T-helper 1 cell treated with Interleukin-12 subunit alpha and Interleukin-12 subunit beta and Interleukin-4 antibody, amounts not matched to agents 30 ng/mL and 1 ng/mL, for 36 hours (primary cell): ENCODE measurements around the gene MYPN. TPM values are rescaled to one million over a fixed set of nuclear protein-coding genes. Genes with fewer than 3 reads are reported as not detected.
"Not testable (repeated sequence)": the region's sequence is repeated elsewhere in the genome, so short reads cannot be mapped to it uniquely, and the experiment has no call there.

Experiments used
- intact Hi-C: fragments of 100-400 bp; cut with micrococcal nuclease; formaldehyde crosslinking; loops from one replicate; pipeline ENCODE4 v1.15.1; 2024
- total RNA-seq: library from RNA; stranded (reverse); gene quantifications from 2 replicates; pipeline ENCODE4 v1.2.3, GENCODE V29; 2022

The MYPN gene
- total RNA-seq, 1 donor from 2014 or later, result not detected

GRCh38 chr10:68218786-68219185 lies 109.5 kb downstream of the MYPN start:
- intact Hi-C loops, result no loop called here

GRCh38 chr10:68221196-68221595 lies 111.9 kb downstream of the MYPN start:
- intact Hi-C loops, result no loop called here

GRCh38 chr10:68222391-68222790 lies 113.1 kb downstream of the MYPN start:
- intact Hi-C loops, result no loop called here

- intact Hi-C loops, result no loop called here
Observed at GRCh38 chr10:68223535-68224165, 114.4 kb downstream of the MYPN start.

GRCh38 chr10:68224810-68225209 lies 115.5 kb downstream of the MYPN start:
- intact Hi-C loops, result no loop called here

GRCh38 chr10:68230268-68230667 lies 121.0 kb downstream of the MYPN start:
- intact Hi-C loops, result loop anchor here (5.0 kb wide), 1 partner anchor 102 kb away; the partner anchor contains the start of genes HNRNPH3 and PBLD

GRCh38 chr10:68231106-68231816 lies 122.0 kb downstream of the MYPN start:
- intact Hi-C loops, result loop anchor here (5.0 kb wide), 1 partner anchor 101 kb away; the partner anchor contains the start of genes HNRNPH3 and PBLD

GRCh38 chr10:68231817-68232251 lies 122.5 kb downstream of the MYPN start, which contains the start of gene ATOH7:
Gene ATOH7 (minus strand): TSS chr10:68232113. CDS start chr10:68231677, 436 bp downstream.
- intact Hi-C loops, result loop anchor here (5.0 kb wide), 1 partner anchor 100 kb away; the partner anchor contains the start of genes HNRNPH3 and PBLD

GRCh38 chr10:68233046-68233445 lies 123.8 kb downstream of the MYPN start:
- intact Hi-C loops, result loop anchor here (5.0 kb wide), 1 partner anchor 99 kb away; the partner anchor contains the start of genes HNRNPH3 and PBLD

GRCh38 chr10:68235111-68235510 lies 125.8 kb downstream of the MYPN start:
- intact Hi-C loops, result no loop called here

- intact Hi-C loops, result no loop called here
Observed at GRCh38 chr10:68235581-68235980, 126.3 kb downstream of the MYPN start.

- intact Hi-C loops, result no loop called here
Observed at GRCh38 chr10:68237173-68237572, 127.9 kb downstream of the MYPN start.

GRCh38 chr10:68238371-68238770 lies 129.1 kb downstream of the MYPN start:
- intact Hi-C loops, result no loop called here

GRCh38 chr10:68239069-68239468 lies 129.8 kb downstream of the MYPN start:
- intact Hi-C loops, result no loop called here

- intact Hi-C loops, result no loop called here
Observed at GRCh38 chr10:68239596-68240150, 130.4 kb downstream of the MYPN start.

GRCh38 chr10:68242051-68242450 lies 132.8 kb downstream of the MYPN start:
- intact Hi-C loops, result no loop called here

GRCh38 chr10:68246397-68246796 lies 137.1 kb downstream of the MYPN start:
- intact Hi-C loops, result not testable (repeated sequence)

GRCh38 chr10:68247931-68248330 lies 138.6 kb downstream of the MYPN start:
- intact Hi-C loops, result no loop called here

GRCh38 chr10:68249297-68249696 lies 140.0 kb downstream of the MYPN start:
- intact Hi-C loops, result no loop called here

GRCh38 chr10:68251151-68251550 lies 141.9 kb downstream of the MYPN start:
- intact Hi-C loops, result no loop called here

GRCh38 chr10:68251625-68252495 lies 142.6 kb downstream of the MYPN start:
- intact Hi-C loops, result no loop called here
